AG10803 (cell line): ENCODE data around the gene AGAP1.

Source experiments
- DNase-seq: peaks from one replicate; pipeline ENCODE4 v3.0.0; 2010; ENCODE audit warnings: low read depth
- H3K4me3 ChIP-seq: 2 replicates; pipeline ENCODE4 v1.5.1; 2011; ENCODE audit warnings: mild to moderate bottlenecking, low read length, control low read depth
- TF ChIP-seq, protein P1 (sequence below): conservative IDR thresholded peaks from 2 replicates; pipeline ENCODE4 v1.5.1; 2011; ENCODE audit warnings: mild to moderate bottlenecking, low read length, control low read depth, inconsistent platforms

Gene AGAP1

DNA sequence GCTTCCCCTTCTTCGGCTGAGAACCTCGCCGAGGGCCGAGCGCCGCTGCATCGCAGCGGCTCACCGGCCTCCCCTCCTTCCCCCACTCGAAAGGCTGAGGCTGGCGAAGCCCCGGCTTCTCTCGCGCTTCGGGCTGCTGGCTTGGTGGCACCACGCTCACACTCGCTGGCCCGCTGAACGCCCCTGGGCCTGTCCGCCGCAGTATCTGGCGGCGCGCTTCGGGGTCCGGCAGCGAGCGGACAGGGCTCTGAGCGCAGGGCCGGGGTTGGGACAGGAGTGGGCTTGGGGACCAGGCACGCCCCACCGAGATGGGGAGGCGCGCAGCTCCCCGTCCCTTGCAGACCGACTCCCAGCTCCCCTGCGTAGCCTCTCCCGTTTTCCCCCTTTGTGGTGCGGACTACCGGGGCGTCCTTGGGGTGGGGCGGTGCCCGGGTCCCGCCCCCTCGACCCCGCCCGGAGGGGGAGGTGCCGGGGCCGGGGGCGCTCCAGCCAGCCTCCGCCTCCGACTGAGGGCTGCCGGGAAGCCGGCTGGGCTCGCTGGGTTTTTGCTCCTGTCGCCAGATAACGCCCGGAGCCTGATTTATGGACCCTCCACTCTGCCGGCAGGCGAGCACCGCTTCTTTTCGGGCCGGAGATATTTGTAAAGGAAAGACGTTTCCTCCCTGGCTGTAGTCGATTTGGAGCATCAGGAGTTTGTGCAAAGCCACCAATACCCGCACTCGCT lies 670.5 kb downstream of the AGAP1 start:
- TF ChIP-seq, protein P1, sequence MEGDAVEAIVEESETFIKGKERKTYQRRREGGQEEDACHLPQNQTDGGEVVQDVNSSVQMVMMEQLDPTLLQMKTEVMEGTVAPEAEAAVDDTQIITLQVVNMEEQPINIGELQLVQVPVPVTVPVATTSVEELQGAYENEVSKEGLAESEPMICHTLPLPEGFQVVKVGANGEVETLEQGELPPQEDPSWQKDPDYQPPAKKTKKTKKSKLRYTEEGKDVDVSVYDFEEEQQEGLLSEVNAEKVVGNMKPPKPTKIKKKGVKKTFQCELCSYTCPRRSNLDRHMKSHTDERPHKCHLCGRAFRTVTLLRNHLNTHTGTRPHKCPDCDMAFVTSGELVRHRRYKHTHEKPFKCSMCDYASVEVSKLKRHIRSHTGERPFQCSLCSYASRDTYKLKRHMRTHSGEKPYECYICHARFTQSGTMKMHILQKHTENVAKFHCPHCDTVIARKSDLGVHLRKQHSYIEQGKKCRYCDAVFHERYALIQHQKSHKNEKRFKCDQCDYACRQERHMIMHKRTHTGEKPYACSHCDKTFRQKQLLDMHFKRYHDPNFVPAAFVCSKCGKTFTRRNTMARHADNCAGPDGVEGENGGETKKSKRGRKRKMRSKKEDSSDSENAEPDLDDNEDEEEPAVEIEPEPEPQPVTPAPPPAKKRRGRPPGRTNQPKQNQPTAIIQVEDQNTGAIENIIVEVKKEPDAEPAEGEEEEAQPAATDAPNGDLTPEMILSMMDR: no peak
- peak overlapping the region; percentile 48 for H3K4me3 ChIP-seq
- no peak for DNase-seq

DNA sequence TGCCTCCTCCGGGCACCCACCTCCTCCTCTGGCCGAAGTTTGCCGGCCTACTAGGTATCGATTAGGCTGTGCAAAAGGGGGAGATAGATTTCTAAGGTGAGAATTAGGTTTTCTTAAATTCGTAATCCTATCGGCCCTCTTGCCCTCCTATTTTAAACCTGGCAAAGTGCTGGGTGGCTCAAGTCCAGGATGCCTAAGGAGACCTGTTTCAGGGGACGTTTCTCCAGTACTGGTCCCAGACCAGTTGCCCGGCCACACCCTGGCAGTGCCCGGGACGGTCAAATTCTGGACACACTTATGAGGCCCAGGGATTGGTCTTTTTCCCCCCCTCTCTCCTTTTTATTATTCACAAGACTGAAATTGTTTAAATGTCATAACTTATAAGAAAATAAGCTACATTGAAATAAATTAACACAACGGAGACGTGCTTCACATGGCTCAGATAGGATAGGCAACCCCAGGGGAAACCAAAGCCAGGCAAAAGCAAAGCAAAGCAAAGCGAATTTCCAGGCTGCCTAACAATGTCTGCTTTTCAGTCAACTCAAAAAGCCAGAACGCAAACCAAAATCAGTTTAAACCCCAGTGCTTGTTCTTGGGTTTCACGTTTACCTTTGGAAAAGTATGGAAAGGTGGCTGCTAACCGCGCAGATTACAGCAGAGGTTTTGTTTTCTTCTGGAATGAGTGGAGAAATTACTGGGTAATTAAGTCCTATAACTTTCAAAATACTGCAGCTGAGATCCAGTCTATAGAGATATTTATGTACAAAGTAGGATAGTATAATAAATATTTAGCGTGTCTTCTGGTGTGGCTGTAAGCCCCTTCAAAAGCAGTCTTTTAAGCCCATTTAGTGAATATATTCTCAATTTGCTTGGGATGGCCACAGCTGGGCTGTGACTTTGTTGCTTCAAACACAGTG lies 671.3 kb downstream of the AGAP1 start:
- peak overlapping the region; percentile 8; the same call in 1 of the 2 replicates for H3K4me3 ChIP-seq
- no peak for DNase-seq
- TF ChIP-seq, protein P1: no peak

DNA sequence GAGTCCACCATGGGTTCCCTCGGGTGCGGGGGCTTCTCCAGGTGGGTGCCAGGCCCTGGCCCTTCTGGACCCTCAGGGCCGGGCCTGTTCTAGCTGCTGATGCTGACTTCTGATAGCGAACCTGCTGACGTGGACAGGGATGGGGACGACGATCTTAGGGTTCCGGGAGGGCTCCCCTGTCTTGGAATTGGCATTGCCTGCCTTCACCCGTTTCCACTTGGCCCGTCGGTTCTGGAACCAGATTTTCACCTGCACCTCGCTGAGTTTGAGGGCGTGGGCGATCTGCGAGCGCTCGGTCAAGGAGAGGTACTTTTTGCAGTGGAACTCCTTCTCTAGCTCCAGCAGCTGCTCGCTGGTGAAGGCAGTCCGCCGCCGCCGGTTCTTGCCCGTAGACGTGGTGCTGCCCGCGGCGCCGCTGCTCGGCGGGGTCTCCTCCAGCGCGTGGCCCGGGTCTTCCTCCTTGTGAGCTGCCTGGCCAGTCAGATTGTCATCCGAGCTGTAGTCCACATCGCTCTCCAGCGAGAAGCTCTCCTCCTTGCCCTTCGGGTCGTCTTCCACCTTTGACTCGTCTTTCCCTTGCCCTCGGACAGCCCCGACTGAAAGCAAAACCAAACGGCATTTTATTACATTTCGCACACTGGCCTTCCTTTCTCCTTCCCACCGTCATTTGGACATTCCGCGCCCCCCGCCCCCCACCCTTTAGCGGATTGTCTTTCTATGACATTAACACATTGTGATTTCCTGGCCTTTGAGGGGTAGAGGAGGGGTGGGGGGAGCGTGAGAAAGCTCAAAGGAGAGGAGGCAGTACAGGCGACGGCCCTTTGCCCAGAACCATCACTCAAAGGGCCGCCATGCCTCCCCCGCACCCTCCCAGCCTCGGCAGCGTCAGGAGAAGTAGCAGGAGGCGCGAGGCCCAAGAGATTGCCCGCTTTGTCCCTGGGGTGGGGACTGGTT lies 672.3 kb downstream of the AGAP1 start:
- H3K4me3 ChIP-seq: peak overlapping the region; percentile 42
- no peak for DNase-seq

DNA sequence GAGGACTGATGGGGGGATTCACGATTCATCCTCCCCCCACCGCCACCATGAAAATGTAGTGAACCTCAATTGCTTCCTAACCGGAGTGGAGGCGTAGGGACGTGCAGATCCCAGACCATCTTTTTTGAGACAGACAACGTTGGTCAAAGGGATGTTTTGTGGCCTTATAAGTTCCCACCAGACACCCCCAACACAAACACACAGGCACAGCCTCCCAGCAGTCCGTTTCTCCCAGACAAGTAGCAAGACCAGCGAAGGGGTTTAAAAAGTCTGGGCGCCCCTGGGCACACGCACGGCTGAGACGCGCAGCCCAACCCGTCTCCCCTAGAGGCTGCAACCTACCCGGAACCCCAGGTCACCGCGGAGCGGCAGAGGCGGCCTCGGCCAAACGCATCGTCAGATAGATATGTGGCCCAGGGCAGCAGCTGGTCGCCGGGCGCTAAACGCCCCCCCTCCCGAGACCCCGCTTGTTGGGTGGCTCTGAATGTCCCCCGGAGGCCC lies 673.0 kb downstream of the AGAP1 start:
- DNase-seq: no peak
- H3K4me3 ChIP-seq: peak overlapping the region; percentile 9
- TF ChIP-seq, protein P1: no peak

More for the DNA sequence above, 672.3 kb downstream of the AGAP1 start:
- TF ChIP-seq, protein P1: no peak

DNA sequence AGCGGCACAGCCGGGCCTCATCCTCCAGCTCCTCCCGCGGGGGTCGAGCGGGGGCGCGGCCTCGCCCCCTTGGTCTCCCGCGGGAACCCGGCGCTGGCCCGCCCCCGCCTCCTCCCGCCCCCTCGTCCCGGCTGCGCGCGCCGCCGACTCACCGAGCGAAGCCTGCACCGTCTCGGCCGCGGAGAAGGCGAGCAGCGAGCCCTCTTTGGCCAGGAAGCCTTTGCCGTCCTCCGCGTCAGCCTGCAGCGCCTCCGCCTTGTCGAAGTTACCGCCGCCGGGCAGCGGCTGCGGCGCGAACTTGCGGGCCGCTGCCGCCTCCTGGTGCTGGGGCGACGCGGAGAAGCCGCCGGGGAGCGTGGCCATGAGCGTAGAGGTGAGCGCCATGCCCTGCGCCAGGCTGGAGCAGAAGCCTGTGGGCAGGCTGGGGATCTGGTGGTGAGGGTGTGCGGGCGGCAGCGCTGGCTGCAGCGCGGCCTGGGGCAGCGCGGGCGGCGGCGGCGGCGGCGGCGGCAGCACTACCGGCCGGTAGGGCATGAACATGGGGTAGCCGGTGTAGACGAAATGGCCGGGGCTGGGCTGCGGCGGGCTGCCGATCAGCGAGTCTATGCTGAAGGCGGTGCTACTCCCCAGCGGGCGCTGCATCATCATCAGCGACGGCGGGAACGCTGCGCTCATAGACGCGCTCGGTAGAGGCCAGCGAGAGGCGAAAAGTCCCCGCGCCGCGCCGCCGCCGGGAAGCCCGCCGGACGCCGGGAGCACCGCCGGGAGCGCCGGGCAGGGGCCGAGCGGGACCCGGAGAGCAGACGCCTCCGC lies 673.7 kb downstream of the AGAP1 start:
- TF ChIP-seq, protein P1: 0 out of 2 replicates have a peak, but pooled peaks have one; percentile 3
- peak overlapping the region; percentile 34 for H3K4me3 ChIP-seq
- DNase-seq: peak; percentile 49
